ENCODE measurements around the gene SLC13A5.
"Not testable (repeated sequence)": the region's sequence is repeated elsewhere in the genome, so short reads cannot be mapped to it uniquely, and the experiment has no call there.

SLC13A5 gene

DNA sequence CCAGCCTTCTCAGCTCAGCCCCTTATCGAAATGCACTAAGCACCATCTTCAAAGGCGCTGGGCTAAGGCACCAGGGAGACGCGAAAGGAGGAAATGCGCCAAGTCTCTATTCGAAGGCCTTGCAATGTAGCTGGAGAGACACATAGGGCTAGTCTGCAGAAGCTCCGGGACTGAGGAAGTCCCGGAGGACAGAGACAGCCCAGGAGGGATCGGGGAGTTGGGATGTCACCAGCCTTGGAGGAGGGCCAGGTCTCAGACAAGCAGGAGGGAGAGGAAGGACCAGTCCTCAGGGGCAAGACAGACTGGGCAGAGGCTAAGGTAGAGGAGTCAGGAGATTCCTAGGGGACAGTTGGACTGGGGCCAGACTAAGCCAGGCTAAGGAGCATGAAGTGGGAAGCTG lies 53.1 kb downstream of the SLC13A5 start:
- Histone ChIP-seq H3K27me3 (ENCODE audit: insufficient read depth, poor library complexity, severe bottlenecking) (no peaks in the 10 kb centered on the region), H3K4me3 (replicated peaks; ENCODE audit: insufficient read depth, low read length) (no peak overlapping the region), H3K27ac (replicated peaks) (no peak overlapping the region)
- DNase-seq (ENCODE audit: low read depth in 1 of 2, low spot score in 1 of 2): peak in 1 of 2 experiments; percentile 51
- peak; percentile 57; the same call in 1 of the 2 replicates for TF ChIP-seq SPI1 (IDR thresholded peaks at IDR 0.05; ENCODE audit: borderline replicate concordance, low read depth)
- TF ChIP-seq, protein P1, sequence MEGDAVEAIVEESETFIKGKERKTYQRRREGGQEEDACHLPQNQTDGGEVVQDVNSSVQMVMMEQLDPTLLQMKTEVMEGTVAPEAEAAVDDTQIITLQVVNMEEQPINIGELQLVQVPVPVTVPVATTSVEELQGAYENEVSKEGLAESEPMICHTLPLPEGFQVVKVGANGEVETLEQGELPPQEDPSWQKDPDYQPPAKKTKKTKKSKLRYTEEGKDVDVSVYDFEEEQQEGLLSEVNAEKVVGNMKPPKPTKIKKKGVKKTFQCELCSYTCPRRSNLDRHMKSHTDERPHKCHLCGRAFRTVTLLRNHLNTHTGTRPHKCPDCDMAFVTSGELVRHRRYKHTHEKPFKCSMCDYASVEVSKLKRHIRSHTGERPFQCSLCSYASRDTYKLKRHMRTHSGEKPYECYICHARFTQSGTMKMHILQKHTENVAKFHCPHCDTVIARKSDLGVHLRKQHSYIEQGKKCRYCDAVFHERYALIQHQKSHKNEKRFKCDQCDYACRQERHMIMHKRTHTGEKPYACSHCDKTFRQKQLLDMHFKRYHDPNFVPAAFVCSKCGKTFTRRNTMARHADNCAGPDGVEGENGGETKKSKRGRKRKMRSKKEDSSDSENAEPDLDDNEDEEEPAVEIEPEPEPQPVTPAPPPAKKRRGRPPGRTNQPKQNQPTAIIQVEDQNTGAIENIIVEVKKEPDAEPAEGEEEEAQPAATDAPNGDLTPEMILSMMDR (IDR thresholded peaks at IDR 0.05; ENCODE audit: insufficient read depth, low read length): no peak

DNA sequence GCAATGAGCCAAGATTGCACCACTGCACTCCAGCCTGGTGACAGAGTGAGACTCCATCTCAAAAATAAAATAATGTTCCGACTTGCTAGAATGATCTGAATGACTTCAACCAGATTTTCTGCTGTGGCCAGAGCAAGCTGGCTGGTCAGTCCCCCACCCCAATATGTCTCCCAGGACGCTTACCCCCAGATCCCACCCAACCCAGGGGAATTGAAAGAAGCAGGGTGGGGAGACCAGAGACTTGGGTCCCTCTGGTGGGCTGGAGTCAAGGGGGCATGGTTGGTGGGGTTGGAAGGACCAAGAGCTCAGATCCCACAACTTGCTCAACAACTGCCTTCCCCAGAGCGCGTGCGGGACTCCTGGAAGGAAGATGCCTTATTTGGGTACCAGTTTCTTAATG lies 54.8 kb downstream of the SLC13A5 start:
- H3K27ac ChIP-seq (replicated peaks); H3K4me3 ChIP-seq (replicated peaks; ENCODE audit: insufficient read depth, low read length); H3K27me3 ChIP-seq (ENCODE audit: insufficient read depth, poor library complexity, severe bottlenecking); DNase-seq (ENCODE audit: low read depth in 1 of 2, low spot score in 1 of 2): not testable (repeated sequence)

DNA sequence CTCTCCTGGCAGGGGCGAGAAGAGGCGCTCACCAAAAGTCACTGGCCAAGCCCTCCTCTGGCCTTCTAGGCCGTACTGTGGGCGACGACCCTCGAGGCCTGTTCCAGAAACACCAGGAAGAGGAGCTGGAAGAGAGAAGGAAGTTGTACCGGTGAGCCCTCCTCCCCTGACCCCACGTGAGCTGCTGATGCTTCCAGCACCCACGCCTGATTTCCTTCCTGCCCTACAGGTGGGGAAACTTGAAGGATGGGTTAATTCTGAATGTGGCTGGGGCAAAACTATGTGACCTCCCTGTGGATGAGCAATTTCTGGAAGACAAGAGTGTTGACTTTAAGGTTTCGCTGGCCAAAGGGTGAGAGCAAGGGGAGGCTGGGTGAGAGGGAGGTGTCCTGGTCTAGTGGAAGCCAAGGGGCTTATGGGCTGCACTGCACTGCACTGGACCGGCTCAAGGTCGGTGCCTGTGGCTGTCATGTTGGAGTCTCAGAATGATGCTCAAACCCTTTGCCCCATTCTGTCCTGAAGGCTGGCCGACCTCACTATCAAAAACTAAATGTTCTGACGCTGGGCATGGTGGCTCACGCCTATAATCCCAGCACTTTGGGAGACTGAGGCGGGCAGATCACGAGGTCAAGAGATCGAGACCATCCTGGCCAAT lies 55.4 kb downstream of the SLC13A5 start:
- DNase-seq (ENCODE audit: low read depth in 1 of 2, low spot score in 1 of 2): no peak
- H3K27ac ChIP-seq (replicated peaks): no peak overlapping the region
- H3K27me3 ChIP-seq (ENCODE audit: insufficient read depth, poor library complexity, severe bottlenecking): no peaks in the 10 kb centered on the region
- H3K4me3 ChIP-seq (replicated peaks; ENCODE audit: insufficient read depth, low read length): peak overlapping the region; percentile 33; the same call in 1 of the 2 replicates
- TF ChIP-seq, protein P1 (IDR thresholded peaks at IDR 0.05; ENCODE audit: insufficient read depth, low read length): no peak
- no peak for TF ChIP-seq POLR2AphosphoS5 (IDR thresholded peaks at IDR 0.05; ENCODE audit: low read depth)
- TF ChIP-seq GABPA (IDR thresholded peaks at IDR 0.05; ENCODE audit: low read depth): no peak

DNA sequence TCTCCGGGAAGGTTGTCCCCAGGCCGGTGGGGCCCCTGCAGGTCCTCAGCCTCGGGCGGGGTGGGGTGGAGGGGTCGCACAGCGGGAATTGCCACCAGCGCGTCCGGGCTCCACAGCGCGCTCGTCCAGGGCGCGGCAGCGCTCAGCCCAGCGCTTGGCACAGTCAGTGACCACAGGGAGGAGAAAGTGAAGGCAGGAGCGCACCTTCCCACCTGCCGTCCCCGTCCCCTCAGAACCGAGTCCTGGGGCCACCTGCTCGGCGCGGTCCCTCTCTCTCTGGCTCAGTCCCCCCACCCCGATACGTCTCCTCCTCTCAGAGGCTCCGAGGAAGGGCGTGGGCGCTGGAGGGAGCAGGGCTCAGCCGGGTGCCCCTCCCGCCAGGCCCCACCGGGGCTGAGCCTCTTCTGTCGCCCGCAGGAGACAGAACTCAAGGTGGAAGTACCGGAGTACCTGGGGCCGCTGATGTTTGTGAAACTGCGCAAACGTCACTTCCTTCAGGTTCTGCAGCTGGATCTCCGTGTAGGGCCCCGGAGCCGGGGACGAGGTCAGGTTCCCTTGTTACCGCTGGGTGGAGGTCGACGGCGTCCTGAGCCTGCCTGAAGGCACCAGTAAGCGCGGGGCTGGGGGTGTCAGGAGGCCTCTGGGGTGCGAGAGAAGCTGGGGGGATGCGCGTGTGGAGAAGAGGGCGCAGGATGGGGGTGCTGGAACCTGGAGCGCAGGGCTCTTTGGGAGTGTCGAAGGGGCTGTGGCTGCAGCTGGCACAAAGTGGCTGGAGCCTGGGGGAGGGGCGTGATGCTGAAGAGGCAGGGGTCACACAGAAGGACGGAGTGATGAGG lies 56.2 kb downstream of the SLC13A5 start:
- not testable (repeated sequence) for H3K27ac ChIP-seq (replicated peaks); H3K27me3 ChIP-seq (ENCODE audit: insufficient read depth, poor library complexity, severe bottlenecking)
- peak overlapping the region; percentile 33 for H3K4me3 ChIP-seq (replicated peaks; ENCODE audit: insufficient read depth, low read length)
- peak in 1 of 2 experiments; percentile 8 for DNase-seq (ENCODE audit: low read depth in 1 of 2, low spot score in 1 of 2)

DNA sequence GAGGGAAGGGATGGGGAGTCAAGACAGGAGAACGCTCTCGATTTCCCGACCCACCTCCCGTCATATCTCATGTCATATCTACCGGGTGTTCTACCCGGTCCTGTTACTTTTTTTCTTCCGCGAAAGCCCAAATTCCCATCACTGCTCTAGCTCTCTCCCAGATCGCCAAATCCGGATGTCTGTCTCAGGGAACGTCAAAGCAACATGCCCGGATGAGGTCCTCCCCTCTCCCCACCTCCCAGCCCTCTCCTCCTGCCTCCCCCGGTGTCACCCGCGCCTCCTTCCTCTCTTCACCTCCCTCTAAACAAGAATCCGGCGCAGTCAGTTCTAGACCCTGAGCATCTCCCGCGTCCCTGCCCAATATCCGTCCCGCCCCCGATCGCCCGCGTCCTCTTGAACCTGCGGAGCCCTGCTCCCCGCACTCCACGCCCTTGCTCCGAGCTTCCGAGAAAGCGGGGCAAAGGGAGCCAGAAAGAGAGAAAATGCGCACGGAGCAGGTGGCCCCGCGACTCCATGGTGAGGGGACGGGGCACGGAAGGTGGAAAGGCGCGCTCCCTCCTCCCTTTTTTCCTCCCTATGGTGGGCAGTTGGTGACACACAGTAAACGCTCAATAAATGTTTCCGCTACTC lies 57.3 kb downstream of the SLC13A5 start:
- H3K4me3 ChIP-seq (replicated peaks; ENCODE audit: insufficient read depth, low read length): not testable (repeated sequence)

DNA sequence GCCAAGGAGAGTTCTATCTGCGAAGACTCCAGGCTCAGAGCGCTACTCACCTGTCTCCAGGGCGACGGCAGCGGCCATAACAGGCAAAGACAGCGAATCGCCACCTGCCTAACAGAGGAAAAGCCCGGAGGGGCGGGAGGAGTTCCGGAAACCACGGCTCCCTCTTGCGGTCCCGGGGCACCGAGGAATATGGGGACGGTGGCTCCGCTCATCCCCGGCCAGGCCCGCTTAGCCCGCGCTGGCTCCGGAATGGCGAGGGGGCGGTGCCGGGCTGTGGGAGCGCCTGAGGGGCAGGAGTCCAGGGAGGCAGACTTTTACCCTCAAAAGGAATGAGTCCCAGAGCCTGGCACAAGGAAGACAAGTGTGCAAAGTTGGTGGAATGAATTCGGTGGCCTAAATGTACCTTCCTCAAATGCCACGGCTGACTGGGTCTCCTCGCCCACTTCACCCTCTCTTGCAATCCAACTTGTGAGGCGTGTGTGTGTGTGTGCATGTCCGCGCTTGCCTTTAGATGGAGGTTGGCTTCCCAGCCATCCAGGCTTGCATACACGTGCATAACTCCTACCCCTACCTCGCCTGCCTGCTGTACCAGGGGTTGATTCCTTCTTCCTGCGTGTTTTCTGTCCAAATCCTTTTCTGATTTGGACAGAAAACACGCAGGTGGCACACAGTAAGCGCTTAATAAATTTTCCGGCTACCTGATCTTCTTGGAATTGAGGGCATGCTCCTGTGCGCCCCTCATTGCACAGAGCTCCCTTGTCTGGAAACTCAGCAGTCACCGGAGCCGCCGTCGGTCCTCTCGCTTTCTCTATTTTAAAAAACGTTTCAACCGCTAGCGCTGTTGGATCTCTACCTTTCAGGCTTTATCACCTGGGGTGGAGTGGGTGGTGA lies 58.1 kb downstream of the SLC13A5 start:
- Histone ChIP-seq H3K27ac (replicated peaks) (no peak overlapping the region), H3K4me3 (replicated peaks; ENCODE audit: insufficient read depth, low read length) (no peak overlapping the region), H3K27me3 (ENCODE audit: insufficient read depth, poor library complexity, severe bottlenecking) (no peaks in the 10 kb centered on the region)
- no peak for TF ChIP-seq SPI1 (IDR thresholded peaks at IDR 0.05; ENCODE audit: borderline replicate concordance, low read depth)
- TF ChIP-seq POLR2AphosphoS5 (IDR thresholded peaks at IDR 0.05; ENCODE audit: low read depth): no peak
- DNase-seq (ENCODE audit: low read depth in 1 of 2, low spot score in 1 of 2): no peak

More for the DNA sequence above, 57.3 kb downstream of the SLC13A5 start:
- not testable (repeated sequence) for H3K27me3 ChIP-seq (ENCODE audit: insufficient read depth, poor library complexity, severe bottlenecking); H3K27ac ChIP-seq (replicated peaks); DNase-seq (ENCODE audit: low read depth in 1 of 2, low spot score in 1 of 2)

DNA sequence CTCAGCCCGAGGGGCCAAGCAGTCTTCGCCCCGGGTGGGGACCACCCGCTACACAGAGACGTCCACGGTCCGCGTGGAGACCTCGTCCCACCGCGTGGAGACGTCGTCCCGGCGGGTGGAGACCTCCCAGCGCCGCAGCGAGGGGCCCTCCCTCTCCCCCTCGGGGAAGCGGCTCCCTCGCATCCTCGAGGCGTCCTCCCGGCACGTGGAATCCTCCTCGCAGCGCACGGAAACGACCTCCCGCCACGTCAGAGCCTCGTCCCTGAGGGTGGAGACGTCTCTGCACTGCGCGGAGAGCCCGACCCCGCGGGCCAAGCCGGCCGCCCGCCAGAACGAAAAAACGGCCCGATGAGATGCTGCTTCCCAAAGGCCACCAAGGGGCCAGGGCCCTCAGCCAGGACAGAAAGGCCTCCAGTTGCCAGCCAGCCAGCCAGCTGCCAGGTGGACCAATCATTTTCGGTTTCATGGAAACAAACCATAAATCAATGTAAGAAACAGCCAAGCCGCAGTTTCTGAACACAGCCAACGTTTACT lies 61.2 kb downstream of the SLC13A5 start:
- peak overlapping the region; percentile 96 for H3K27ac ChIP-seq (replicated peaks)

More for the DNA sequence above, 61.2 kb downstream of the SLC13A5 start:
- Histone ChIP-seq H3K27me3 (ENCODE audit: insufficient read depth, poor library complexity, severe bottlenecking) (no peaks in the 10 kb centered on the region), H3K4me3 (replicated peaks; ENCODE audit: insufficient read depth, low read length) (peak overlapping the region; percentile 55)
- DNase-seq (ENCODE audit: low read depth in 1 of 2, low spot score in 1 of 2): no peak
- TF ChIP-seq, protein P1 (IDR thresholded peaks at IDR 0.05; ENCODE audit: insufficient read depth, low read length): no peak
- TF ChIP-seq POLR2AphosphoS5 (IDR thresholded peaks at IDR 0.05; ENCODE audit: low read depth) (no peak), SPI1 (IDR thresholded peaks at IDR 0.05; ENCODE audit: borderline replicate concordance, low read depth) (no peak), GABPA (IDR thresholded peaks at IDR 0.05; ENCODE audit: low read depth) (no peak)
- TF ChIP-seq, protein P2, sequence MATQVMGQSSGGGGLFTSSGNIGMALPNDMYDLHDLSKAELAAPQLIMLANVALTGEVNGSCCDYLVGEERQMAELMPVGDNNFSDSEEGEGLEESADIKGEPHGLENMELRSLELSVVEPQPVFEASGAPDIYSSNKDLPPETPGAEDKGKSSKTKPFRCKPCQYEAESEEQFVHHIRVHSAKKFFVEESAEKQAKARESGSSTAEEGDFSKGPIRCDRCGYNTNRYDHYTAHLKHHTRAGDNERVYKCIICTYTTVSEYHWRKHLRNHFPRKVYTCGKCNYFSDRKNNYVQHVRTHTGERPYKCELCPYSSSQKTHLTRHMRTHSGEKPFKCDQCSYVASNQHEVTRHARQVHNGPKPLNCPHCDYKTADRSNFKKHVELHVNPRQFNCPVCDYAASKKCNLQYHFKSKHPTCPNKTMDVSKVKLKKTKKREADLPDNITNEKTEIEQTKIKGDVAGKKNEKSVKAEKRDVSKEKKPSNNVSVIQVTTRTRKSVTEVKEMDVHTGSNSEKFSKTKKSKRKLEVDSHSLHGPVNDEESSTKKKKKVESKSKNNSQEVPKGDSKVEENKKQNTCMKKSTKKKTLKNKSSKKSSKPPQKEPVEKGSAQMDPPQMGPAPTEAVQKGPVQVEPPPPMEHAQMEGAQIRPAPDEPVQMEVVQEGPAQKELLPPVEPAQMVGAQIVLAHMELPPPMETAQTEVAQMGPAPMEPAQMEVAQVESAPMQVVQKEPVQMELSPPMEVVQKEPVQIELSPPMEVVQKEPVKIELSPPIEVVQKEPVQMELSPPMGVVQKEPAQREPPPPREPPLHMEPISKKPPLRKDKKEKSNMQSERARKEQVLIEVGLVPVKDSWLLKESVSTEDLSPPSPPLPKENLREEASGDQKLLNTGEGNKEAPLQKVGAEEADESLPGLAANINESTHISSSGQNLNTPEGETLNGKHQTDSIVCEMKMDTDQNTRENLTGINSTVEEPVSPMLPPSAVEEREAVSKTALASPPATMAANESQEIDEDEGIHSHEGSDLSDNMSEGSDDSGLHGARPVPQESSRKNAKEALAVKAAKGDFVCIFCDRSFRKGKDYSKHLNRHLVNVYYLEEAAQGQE (IDR thresholded peaks at IDR 0.05; ENCODE audit: insufficient replicate concordance, low read depth): no peak

Measured in HL-60 (cell line).